GM23338 (cell line): Measurements from ENCODE around the gene LCOR. TPM values are rescaled to one million over a fixed set of nuclear protein-coding genes. Genes with fewer than 3 reads are reported as not detected.

ENCODE experiments used
- ATAC-seq: fragments of 200-7000 bp; cut with Tn5 transposase; 3 replicates; pipeline ENCODE4 v1.9.1; 2020
- DNase-seq: peaks from one replicate; pipeline ENCODE4 v3.0.0-alpha.2; 2015; ENCODE audit warnings: low spot score
- H2AFZ ChIP-seq: fragments of 200-600 bp; sonication (generic); 2 replicates; pipeline ENCODE4 v1.8.0; 2016; ENCODE audit warnings: antibody characterized with exemption, mild to moderate bottlenecking, moderate library complexity
- H3F3A ChIP-seq: fragments of 200-600 bp; sonication (generic); replicated peaks from 2 replicates; pipeline ENCODE4 v1.8.0; 2017; ENCODE audit warnings: antibody characterized with exemption, mixed run types, low read depth
- H3K27ac ChIP-seq: fragments of 200-600 bp; sonication (generic); 2 replicates; pipeline ENCODE4 v1.6.1; 2016; ENCODE audit warnings: low read depth
- H3K27me3 ChIP-seq: fragments of 200-600 bp; sonication (generic); 2 replicates; pipeline ENCODE4 v1.8.0; 2016; ENCODE audit warnings: mild to moderate bottlenecking, mixed run types, moderate library complexity; ENCODE audit not compliant: insufficient read depth
- H3K36me3 ChIP-seq: fragments of 200-600 bp; sonication (generic); 2 replicates; pipeline ENCODE4 v1.8.0; 2016; ENCODE audit warnings: mild to moderate bottlenecking; ENCODE audit not compliant: insufficient read depth
- H3K4me1 ChIP-seq: fragments of 200-600 bp; sonication (generic); 2 replicates; pipeline ENCODE4 v1.8.0; 2016; ENCODE audit warnings: mild to moderate bottlenecking, moderate library complexity; ENCODE audit not compliant: insufficient read depth
- H3K4me2 ChIP-seq: fragments of 200-600 bp; sonication (generic); 2 replicates; pipeline ENCODE4 v1.7.1; 2017; ENCODE audit warnings: mixed run types
- H3K4me3 ChIP-seq: fragments of 200-600 bp; sonication (generic); 2 replicates; pipeline ENCODE4 v1.6.1; 2016; ENCODE audit warnings: mixed run types
- H3K79me2 ChIP-seq: fragments of 200-600 bp; sonication (generic); replicated peaks from 2 replicates; pipeline ENCODE4 v1.8.0; 2017; ENCODE audit warnings: mild to moderate bottlenecking; ENCODE audit not compliant: insufficient read depth
- H3K9me2 ChIP-seq: fragments of 200-600 bp; sonication (generic); 2 replicates; pipeline ENCODE4 v1.8.0; 2017; ENCODE audit not compliant: insufficient read depth
- H4K20me1 ChIP-seq: fragments of 200-600 bp; sonication (generic); replicated peaks from 2 replicates; pipeline ENCODE4 v1.8.0; 2017; ENCODE audit warnings: mild to moderate bottlenecking; ENCODE audit not compliant: insufficient read depth
- H3K27ac Mint-ChIP-seq: 2 replicates; pipeline ENCODE4 v1.8.0; 2020; ENCODE audit warnings: inconsistent platforms, mild to moderate bottlenecking, moderate library complexity, mixed read lengths
- H3K27me3 Mint-ChIP-seq: 3 replicates; pipeline ENCODE4 v1.8.0; 2022; ENCODE audit warnings: low read depth, mild to moderate bottlenecking, moderate library complexity, mixed read lengths, inconsistent platforms; ENCODE audit not compliant: insufficient read depth, poor library complexity
- H3K36me3 Mint-ChIP-seq: 3 replicates; pipeline ENCODE4 v1.8.0; 2021; ENCODE audit warnings: low read depth, mild to moderate bottlenecking, inconsistent platforms, moderate library complexity, mixed read lengths
- H3K4me1 Mint-ChIP-seq: 3 replicates; pipeline ENCODE4 v1.8.0; 2020; ENCODE audit warnings: mild to moderate bottlenecking, inconsistent platforms, mixed read lengths
- H3K4me3 Mint-ChIP-seq: 3 replicates; pipeline ENCODE4 v1.8.0; 2021; ENCODE audit warnings: moderate library complexity, mild to moderate bottlenecking, inconsistent platforms, mixed read lengths
- H3K9me3 Mint-ChIP-seq: 3 replicates; pipeline ENCODE4 v1.8.0; 2020; ENCODE audit warnings: moderate library complexity, mild to moderate bottlenecking, inconsistent platforms, mixed read lengths
- CREB1 ChIP-seq: fragments of 250-450 bp; sonication (Bioruptor Pico); IDR thresholded peaks from 2 replicates; pipeline ENCODE4 v1.5.0; 2020; ENCODE audit warnings: low read depth, mild to moderate bottlenecking, moderate library complexity
- EZH2 ChIP-seq: fragments of 200-600 bp; sonication (generic); IDR thresholded peaks from one replicate; pipeline ENCODE4 v1.8.0; 2017; ENCODE audit warnings: antibody characterized with exemption, mild to moderate bottlenecking, low read depth; ENCODE audit not compliant: unreplicated experiment
- EZH2phosphoT487 ChIP-seq: fragments of 200-600 bp; sonication (generic); IDR thresholded peaks from one replicate; pipeline ENCODE4 v1.8.1; 2018; ENCODE audit warnings: antibody characterized with exemption; ENCODE audit not compliant: unreplicated experiment
- JUNB ChIP-seq: IDR thresholded peaks from one replicate; pipeline ENCODE4 v1.6.1; 2016; ENCODE audit warnings: antibody characterized with exemption; ENCODE audit not compliant: unreplicated experiment
- NANOG ChIP-seq: IDR thresholded peaks from 2 replicates; pipeline ENCODE4 v1.6.1; 2016; ENCODE audit warnings: antibody characterized with exemption, borderline replicate concordance
- POLR2AphosphoS5 ChIP-seq: IDR thresholded peaks from 2 replicates; pipeline ENCODE4 v1.6.1; 2016; ENCODE audit warnings: antibody characterized with exemption, low read depth
- STAT1 ChIP-seq: IDR thresholded peaks from one replicate; pipeline ENCODE4 v1.6.1; 2016; ENCODE audit warnings: antibody characterized with exemption; ENCODE audit not compliant: unreplicated experiment
- ZNF114 ChIP-seq: fragments of 250-450 bp; sonication (Bioruptor Pico); IDR thresholded peaks from 2 replicates; pipeline ENCODE4 v1.5.0; 2020; ENCODE audit warnings: mild to moderate bottlenecking, moderate library complexity
- ZNF331 ChIP-seq: fragments of 250-450 bp; sonication (Bioruptor Pico); IDR thresholded peaks from 2 replicates; pipeline ENCODE4 v1.5.0; 2020; ENCODE audit warnings: low read depth, mild to moderate bottlenecking, moderate library complexity
- polyA plus RNA-seq: library from polyadenylated mRNA; unstranded; fragments of >200 nt; fragmentation: Nextera tagmentation; extraction: Ambion mirVana; gene quantifications from 2 replicates; pipeline ENCODE4 v1.2.1, GENCODE V29; 2016
- total RNA-seq: library from RNA; depleted of rRNA; stranded (reverse); fragments of >200 nt; shearing (Covaris generic); gene quantifications from 2 replicates; pipeline ENCODE4 v1.2.3, GENCODE V29; 2014
- TF ChIP-seq, protein P1 (sequence below): IDR thresholded peaks from 2 replicates; pipeline ENCODE4 v1.6.1; 2016; ENCODE audit warnings: antibody characterized with exemption
- TF ChIP-seq, protein P2 (sequence below), 2 experiments: fragments of 200-600 bp in 1 of 2; sonication (generic) in 1 of 2; conservative IDR thresholded peaks; 2 replicates each; pipeline versions ENCODE4 v1.5.1 to v1.6.1; 2016 to 2017; ENCODE audit warnings: antibody characterized with exemption in 2 of 2, low read depth in 2 of 2, mild to moderate bottlenecking in 2 of 2, moderate library complexity in 1 of 2
- TF ChIP-seq, protein P3 (sequence below): IDR thresholded peaks from one replicate; pipeline ENCODE4 v1.6.1; 2018; ENCODE audit warnings: antibody characterized with exemption; ENCODE audit not compliant: unreplicated experiment

The LCOR gene
- total and polyA plus RNA-seq, 2 experiments from 2014 or later = 6.9 to 14.9 TPM

GRCh38 chr10:96913906-96914305 is 81.8 kb downstream of the LCOR start:
- DNase-seq (no peak), ATAC-seq (no peak)
- Histone ChIP-seq H3K4me3 (no peak overlapping the region), H3K36me3 (no peaks in the 10 kb centered on the region), H2AFZ (no peak overlapping the region), H3K4me1 (0 out of 2 replicates have a peak, but pooled peaks cover 6% of the 10 kb centered on the region), H3K27me3 (no peaks in the 10 kb centered on the region), H4K20me1 (no peaks in the 10 kb centered on the region; the same call in none of the 2 replicates), H3K4me2 (no peak overlapping the region), H3K27ac (no peak overlapping the region), H3K79me2 (no peaks in the 10 kb centered on the region), H3F3A (no peaks in the 10 kb centered on the region), H3K9me2 (no peaks in the 10 kb centered on the region)
- TF ChIP-seq, protein P1, sequence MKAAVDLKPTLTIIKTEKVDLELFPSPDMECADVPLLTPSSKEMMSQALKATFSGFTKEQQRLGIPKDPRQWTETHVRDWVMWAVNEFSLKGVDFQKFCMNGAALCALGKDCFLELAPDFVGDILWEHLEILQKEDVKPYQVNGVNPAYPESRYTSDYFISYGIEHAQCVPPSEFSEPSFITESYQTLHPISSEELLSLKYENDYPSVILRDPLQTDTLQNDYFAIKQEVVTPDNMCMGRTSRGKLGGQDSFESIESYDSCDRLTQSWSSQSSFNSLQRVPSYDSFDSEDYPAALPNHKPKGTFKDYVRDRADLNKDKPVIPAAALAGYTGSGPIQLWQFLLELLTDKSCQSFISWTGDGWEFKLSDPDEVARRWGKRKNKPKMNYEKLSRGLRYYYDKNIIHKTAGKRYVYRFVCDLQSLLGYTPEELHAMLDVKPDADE = no peak
- TF ChIP-seq, protein P2, sequence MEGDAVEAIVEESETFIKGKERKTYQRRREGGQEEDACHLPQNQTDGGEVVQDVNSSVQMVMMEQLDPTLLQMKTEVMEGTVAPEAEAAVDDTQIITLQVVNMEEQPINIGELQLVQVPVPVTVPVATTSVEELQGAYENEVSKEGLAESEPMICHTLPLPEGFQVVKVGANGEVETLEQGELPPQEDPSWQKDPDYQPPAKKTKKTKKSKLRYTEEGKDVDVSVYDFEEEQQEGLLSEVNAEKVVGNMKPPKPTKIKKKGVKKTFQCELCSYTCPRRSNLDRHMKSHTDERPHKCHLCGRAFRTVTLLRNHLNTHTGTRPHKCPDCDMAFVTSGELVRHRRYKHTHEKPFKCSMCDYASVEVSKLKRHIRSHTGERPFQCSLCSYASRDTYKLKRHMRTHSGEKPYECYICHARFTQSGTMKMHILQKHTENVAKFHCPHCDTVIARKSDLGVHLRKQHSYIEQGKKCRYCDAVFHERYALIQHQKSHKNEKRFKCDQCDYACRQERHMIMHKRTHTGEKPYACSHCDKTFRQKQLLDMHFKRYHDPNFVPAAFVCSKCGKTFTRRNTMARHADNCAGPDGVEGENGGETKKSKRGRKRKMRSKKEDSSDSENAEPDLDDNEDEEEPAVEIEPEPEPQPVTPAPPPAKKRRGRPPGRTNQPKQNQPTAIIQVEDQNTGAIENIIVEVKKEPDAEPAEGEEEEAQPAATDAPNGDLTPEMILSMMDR (conservative IDR thresholded peaks at IDR 0.05; ENCODE audit: low read depth in 2 of 2) = peak in 1 of 2 experiments; percentile 18; a peak in 1 of 4 replicates
- TF ChIP-seq EZH2 (no peak), ZNF114 (no peak), EZH2phosphoT487 (no peak), STAT1 (no peak), JUNB (no peak), NANOG (no peak)
- TF ChIP-seq, protein P3, sequence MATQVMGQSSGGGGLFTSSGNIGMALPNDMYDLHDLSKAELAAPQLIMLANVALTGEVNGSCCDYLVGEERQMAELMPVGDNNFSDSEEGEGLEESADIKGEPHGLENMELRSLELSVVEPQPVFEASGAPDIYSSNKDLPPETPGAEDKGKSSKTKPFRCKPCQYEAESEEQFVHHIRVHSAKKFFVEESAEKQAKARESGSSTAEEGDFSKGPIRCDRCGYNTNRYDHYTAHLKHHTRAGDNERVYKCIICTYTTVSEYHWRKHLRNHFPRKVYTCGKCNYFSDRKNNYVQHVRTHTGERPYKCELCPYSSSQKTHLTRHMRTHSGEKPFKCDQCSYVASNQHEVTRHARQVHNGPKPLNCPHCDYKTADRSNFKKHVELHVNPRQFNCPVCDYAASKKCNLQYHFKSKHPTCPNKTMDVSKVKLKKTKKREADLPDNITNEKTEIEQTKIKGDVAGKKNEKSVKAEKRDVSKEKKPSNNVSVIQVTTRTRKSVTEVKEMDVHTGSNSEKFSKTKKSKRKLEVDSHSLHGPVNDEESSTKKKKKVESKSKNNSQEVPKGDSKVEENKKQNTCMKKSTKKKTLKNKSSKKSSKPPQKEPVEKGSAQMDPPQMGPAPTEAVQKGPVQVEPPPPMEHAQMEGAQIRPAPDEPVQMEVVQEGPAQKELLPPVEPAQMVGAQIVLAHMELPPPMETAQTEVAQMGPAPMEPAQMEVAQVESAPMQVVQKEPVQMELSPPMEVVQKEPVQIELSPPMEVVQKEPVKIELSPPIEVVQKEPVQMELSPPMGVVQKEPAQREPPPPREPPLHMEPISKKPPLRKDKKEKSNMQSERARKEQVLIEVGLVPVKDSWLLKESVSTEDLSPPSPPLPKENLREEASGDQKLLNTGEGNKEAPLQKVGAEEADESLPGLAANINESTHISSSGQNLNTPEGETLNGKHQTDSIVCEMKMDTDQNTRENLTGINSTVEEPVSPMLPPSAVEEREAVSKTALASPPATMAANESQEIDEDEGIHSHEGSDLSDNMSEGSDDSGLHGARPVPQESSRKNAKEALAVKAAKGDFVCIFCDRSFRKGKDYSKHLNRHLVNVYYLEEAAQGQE = no peak
- Mint-ChIP-seq H3K4me1 (peaks cover 7% of the 10 kb centered on the region; the same call in 2 of the 3 replicates), H3K36me3 (peaks cover 20% of the 10 kb centered on the region), H3K27ac (no peak overlapping the region), H3K27me3 (peaks cover 2% of the 10 kb centered on the region), H3K4me3 (no peak overlapping the region), H3K9me3 (no peaks in the 10 kb centered on the region)

GRCh38 chr10:96917628-96918027 is 85.5 kb downstream of the LCOR start:
- ATAC-seq (no peak), DNase-seq (no peak)
- Mint-ChIP-seq H3K4me1 (no peaks in the 10 kb centered on the region), H3K27ac (no peak overlapping the region), H3K27me3 (no peaks in the 10 kb centered on the region), H3K4me3 (no peak overlapping the region), H3K36me3 (peaks cover 14% of the 10 kb centered on the region), H3K9me3 (no peaks in the 10 kb centered on the region)
- Histone ChIP-seq H3K36me3 (no peaks in the 10 kb centered on the region), H2AFZ (no peak overlapping the region), H4K20me1 (peaks cover 3% of the 10 kb centered on the region; the same call in 1 of the 2 replicates), H3K4me3 (no peak overlapping the region), H3K9me2 (no peaks in the 10 kb centered on the region), H3F3A (no peaks in the 10 kb centered on the region), H3K27me3 (no peaks in the 10 kb centered on the region), H3K79me2 (peaks cover 7% of the 10 kb centered on the region), H3K27ac (no peak overlapping the region), H3K4me1 (no peaks in the 10 kb centered on the region), H3K4me2 (no peak overlapping the region)
- TF ChIP-seq CREB1 (CRISPR knock-in tag) = no peak
- TF ChIP-seq POLR2AphosphoS5 = no peak
- no peak for TF ChIP-seq JUNB
- TF ChIP-seq NANOG = no peak
- TF ChIP-seq STAT1 = no peak
- no peak for TF ChIP-seq ZNF114
- TF ChIP-seq EZH2phosphoT487 = no peak
- no peak for TF ChIP-seq ZNF331 (CRISPR knock-in tag)
- TF ChIP-seq, protein P3 = no peak
- TF ChIP-seq, protein P2 (conservative IDR thresholded peaks at IDR 0.05; ENCODE audit: low read depth in 2 of 2) = no peak
- no peak for TF ChIP-seq EZH2
